GM12873 (cell line): ENCODE measurements around the gene C17orf113.

Source experiments
- TF ChIP-seq, protein P1 (sequence below): IDR thresholded peaks from 2 replicates; pipeline ENCODE4 v1.5.1; 2012; ENCODE audit warnings: low read depth, mild to moderate bottlenecking, moderate library complexity, low read length, control low read depth; ENCODE audit not compliant: insufficient read depth; ENCODE audit errors: missing control alignments

The C17orf113 gene

DNA sequence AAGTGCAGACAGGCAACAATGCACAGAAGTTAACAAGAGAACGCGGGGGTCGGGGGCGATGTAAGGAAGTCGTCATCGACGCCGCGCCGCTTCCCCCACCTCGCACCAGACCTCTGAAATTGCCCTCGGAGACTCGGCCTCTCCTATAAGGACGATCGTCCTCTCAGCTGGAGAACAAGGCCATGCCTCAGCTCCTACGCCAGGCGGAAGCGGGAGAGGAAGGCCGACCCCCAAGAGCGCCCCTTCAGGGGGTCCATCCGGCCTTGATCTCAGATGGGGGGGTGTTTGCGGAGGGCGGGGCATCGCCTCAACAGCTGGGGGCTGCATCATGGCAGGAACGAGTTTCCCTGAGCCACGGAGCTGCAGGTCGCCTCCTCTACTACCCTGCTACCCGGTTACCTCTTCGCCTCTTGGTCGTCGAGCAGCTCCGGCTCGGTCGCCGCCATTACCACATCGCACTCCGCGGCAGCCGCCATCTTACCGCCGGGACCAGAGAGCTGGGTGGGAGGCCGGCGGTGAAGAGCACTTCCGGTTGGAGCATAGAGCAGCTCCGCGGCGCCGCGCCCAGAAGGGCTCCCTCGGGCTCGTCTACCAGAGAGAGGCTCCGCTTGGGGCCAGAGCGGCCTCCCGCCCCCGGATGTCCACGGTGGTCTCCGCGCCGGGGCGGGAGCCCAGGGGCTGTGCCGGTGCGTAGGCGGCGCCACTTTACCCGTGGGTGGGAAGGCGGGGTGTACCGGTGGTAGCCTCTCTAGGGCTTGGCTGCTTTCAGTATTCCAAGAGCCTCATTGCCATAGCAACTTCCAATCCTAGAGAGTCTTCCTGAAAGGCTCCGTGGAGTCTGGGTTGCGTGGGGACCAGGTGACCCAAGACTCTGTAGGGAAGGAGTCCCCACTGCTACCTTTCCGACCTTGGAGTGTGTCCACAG lies 33.2 kb downstream of the C17orf113 start, which contains the start of gene DNAJC7:
Gene DNAJC7 (minus strand): TSS at position 499 of the 925 bp plus-strand sequence. CDS start 23 bp downstream, at position 476.
- TF ChIP-seq, protein P1, sequence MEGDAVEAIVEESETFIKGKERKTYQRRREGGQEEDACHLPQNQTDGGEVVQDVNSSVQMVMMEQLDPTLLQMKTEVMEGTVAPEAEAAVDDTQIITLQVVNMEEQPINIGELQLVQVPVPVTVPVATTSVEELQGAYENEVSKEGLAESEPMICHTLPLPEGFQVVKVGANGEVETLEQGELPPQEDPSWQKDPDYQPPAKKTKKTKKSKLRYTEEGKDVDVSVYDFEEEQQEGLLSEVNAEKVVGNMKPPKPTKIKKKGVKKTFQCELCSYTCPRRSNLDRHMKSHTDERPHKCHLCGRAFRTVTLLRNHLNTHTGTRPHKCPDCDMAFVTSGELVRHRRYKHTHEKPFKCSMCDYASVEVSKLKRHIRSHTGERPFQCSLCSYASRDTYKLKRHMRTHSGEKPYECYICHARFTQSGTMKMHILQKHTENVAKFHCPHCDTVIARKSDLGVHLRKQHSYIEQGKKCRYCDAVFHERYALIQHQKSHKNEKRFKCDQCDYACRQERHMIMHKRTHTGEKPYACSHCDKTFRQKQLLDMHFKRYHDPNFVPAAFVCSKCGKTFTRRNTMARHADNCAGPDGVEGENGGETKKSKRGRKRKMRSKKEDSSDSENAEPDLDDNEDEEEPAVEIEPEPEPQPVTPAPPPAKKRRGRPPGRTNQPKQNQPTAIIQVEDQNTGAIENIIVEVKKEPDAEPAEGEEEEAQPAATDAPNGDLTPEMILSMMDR: peak; percentile 2

DNA sequence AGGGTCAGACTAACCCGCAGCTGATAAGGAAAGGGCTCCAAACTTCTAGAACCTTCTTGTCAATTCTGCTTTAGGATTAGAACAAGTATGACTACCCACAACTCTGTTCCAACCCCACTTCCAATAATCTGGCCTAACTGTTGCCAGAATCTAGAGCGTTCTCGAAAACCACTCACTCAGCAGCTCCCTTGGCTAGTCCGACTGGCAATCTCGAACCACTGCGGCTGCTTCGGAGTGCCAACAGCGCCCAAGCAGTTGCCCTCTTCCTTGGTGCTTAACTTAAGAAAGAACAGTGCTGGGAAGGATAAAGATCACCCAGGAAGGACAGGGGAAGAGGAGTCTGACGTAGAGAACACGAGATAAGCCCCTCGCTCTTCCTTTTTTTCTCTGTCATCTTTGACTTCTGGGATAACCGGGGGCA lies 34.0 kb downstream of the C17orf113 start:
- TF ChIP-seq, protein P1: no peak

DNA sequence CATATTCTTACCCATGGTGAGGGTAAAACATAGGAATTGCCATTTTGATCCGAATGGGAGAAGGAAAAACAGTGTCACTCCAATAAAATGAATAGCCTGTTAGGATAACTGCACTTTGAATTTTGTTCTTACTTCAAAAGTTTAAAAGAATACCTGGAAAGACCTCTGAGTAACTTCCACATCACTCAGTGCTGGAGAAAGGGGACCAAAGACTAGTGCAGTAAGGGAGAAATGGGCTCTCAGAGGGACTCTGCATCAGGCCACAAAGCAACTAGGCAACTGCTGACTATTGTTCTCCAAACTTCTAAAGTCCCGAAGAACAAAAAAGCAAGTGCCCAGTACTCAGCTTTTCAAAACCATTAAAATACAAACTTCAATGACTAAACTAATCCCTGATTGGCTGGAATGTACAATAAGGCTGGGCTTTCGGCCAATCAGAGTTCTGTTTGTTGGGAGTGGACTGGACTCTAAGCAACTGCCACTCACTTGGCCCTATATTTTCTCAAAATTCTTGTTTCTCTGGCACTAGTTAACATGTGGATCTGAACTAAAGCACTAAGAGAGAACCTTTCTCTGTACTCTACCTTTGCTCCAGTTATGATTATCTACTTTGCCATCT lies 39.4 kb downstream of the C17orf113 start:
- TF ChIP-seq, protein P1: no peak

DNA sequence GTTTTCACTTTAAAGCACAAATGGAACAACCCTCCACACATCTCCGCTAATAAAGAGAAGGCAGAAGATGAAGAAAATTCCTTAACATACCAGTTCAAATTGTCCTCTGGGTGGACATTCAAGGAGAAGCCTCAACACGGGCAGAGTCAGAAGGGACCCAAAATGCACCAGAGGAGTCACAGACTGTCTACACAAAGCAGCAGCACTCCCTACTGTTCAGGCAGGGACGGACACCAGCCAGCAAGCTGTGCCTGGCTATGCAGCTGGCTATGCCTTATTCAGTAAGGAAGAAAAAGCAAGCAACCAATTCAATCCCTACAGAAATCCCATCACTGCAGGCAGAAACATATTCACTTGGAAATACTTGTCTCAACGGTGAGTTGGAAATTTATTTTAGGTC lies 41.2 kb downstream of the C17orf113 start:
- TF ChIP-seq, protein P1: peak; percentile 30

DNA sequence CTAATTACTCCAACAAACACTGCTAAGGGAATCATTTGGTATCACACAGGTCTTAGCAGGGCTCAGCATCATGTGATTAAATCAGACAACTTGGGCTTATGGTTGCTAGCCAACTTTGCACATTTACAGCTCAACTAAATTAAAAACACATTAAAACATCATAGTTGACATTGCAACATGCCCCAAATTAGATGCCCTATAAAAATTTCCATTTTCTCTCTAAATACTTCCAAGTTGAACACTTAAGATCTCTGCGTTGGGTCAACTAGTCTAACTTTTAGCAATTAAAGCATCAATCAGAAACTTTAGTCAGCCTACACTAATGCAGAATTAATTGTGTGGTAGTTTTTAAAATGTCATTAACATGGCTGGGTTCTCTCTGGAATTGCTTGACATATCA lies 45.2 kb downstream of the C17orf113 start:
- TF ChIP-seq, protein P1: no peak

DNA sequence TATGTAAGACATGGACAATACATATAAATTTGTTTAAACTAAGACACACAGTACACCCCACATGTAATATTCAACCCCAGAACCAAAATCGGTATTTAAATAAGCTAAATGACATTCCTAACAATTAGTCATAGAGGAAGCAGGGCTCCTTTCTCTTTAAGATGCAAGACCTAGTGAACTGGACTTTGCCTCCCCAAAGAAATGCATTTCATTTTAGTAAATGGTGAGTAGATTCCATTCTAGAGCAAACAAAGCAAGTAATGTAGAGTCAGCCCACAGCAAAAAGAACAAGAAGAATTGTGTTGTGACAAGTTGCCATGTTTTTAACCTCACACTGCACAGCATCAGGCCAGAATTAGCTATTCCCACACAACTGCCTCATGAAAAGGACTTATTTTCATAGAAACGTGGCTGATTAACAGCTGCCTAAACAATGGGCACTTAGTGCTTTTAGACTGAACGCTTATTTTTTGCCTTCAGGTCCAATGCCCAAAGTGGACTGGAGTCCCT lies 47.6 kb downstream of the C17orf113 start:
- TF ChIP-seq, protein P1: no peak
